Measurements from ENCODE around the gene SLC11A1.

- TF ChIP-seq ZC3H10 (CRISPR knock-in tag; IDR thresholded peaks at IDR 0.05) (no peak), ESRRG (CRISPR knock-in tag; IDR thresholded peaks at IDR 0.05) (no peak), GLIS3 (CRISPR knock-in tag; IDR thresholded peaks at IDR 0.05) (no peak), TCF4 (CRISPR knock-in tag; IDR thresholded peaks at IDR 0.05; ENCODE audit: borderline replicate concordance) (no peak), RARB (CRISPR knock-in tag; IDR thresholded peaks at IDR 0.05) (no peak), PATZ1 (CRISPR knock-in tag; IDR thresholded peaks at IDR 0.05; ENCODE audit: borderline replicate concordance) (no peak)
Measured at GRCh38 chr2:218397463-218397819, 15.4 kb downstream of the SLC11A1 start.
